ENCODE results near the gene SYT13.

DNA sequence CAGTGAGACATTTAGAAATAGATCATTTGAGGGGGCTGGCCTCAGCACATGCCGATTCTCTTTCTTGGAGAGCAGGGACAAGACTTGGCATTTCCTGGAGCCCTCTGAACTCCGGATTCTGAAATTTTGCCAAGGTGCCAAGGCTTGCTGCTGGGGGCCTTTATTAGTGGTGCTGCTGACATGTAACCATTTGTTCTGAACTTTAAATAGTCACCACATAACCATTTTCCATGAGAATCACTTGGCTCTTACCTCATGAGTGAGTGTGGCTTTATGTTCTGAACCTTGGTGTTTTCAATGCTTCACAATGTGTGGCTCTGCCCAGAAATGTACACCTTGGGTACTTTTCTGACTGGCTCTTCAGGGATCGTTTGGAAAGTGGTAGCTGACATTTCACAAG is 33.3 kb downstream of the SYT13 start:
- TF ChIP-seq, protein P1, sequence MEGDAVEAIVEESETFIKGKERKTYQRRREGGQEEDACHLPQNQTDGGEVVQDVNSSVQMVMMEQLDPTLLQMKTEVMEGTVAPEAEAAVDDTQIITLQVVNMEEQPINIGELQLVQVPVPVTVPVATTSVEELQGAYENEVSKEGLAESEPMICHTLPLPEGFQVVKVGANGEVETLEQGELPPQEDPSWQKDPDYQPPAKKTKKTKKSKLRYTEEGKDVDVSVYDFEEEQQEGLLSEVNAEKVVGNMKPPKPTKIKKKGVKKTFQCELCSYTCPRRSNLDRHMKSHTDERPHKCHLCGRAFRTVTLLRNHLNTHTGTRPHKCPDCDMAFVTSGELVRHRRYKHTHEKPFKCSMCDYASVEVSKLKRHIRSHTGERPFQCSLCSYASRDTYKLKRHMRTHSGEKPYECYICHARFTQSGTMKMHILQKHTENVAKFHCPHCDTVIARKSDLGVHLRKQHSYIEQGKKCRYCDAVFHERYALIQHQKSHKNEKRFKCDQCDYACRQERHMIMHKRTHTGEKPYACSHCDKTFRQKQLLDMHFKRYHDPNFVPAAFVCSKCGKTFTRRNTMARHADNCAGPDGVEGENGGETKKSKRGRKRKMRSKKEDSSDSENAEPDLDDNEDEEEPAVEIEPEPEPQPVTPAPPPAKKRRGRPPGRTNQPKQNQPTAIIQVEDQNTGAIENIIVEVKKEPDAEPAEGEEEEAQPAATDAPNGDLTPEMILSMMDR (conservative IDR thresholded peaks at IDR 0.05), result no peak
- TF ChIP-seq EZH2 (IDR thresholded peaks at IDR 0.05; ENCODE audit: low read depth), result no peak

Measured in PC-9 (cell line).